Heart left ventricle (tissue), 16 donors: Measurements from ENCODE around the gene SNRNP35. TPM values are rescaled to one million over a fixed set of nuclear protein-coding genes. Genes with fewer than 3 reads are reported as not detected.

Experiments
- ATAC-seq, 4 donors: fragments of 200-7000 bp; cut with Tn5 transposase; one replicate each; pipeline ENCODE4 v1.9.1; 2020 to 2022; ENCODE audit warnings: moderate library complexity in 4 of 4, mild to moderate bottlenecking in 3 of 4, moderate number of reproducible peaks in 1 of 4
- DNase-seq, 5 donors: peaks; one replicate each; pipeline ENCODE4 v3.0.0-alpha.2; 2020
- H3K27ac ChIP-seq, 12 donors: fragments of 200-600 bp; sonication (generic) in 4 of 12; one replicate each; pipeline versions ENCODE4 v1.5.0 to v1.8.0; 2016 to 2022; ENCODE audit warnings: mild to moderate bottlenecking in 2 of 12
- H3K27me3 ChIP-seq, 9 donors: fragments of 200-600 bp; sonication (generic) in 2 of 9; one replicate each; pipeline versions ENCODE4 v1.5.1 to v1.8.0; 2016 to 2022; ENCODE audit warnings: mild to moderate bottlenecking in 3 of 9
- H3K36me3 ChIP-seq, 9 donors: fragments of 200-600 bp; sonication (generic) in 2 of 9; one replicate each; pipeline versions ENCODE4 v1.5.0 to v1.8.0; 2018 to 2022; ENCODE audit warnings: mild to moderate bottlenecking in 2 of 9
- H3K4me1 ChIP-seq, 12 donors: fragments of 200-600 bp; sonication (generic) in 4 of 12; one replicate each; pipeline versions ENCODE4 v1.5.0 to v1.8.0; 2016 to 2022; ENCODE audit warnings: mild to moderate bottlenecking in 3 of 12
- H3K4me3 ChIP-seq, 12 donors: fragments of 200-600 bp; sonication (generic) in 4 of 12; one replicate each; pipeline versions ENCODE4 v1.5.0 to v1.8.0; 2017 to 2022; ENCODE audit warnings: mild to moderate bottlenecking in 9 of 12, moderate library complexity in 4 of 12
- H3K9me3 ChIP-seq, 12 donors: fragments of 200-600 bp; sonication (generic) in 4 of 12; one replicate each; pipeline versions ENCODE4 v1.5.0 to v1.8.0; 2016 to 2022; ENCODE audit warnings: mild to moderate bottlenecking in 1 of 12
- POLR2A ChIP-seq, 2 donors: fragments of 450-650 bp; IDR thresholded peaks; one replicate each; pipeline ENCODE4 v1.6.1; 2017; ENCODE audit warnings: antibody characterized with exemption in 2 of 2, mild to moderate bottlenecking in 2 of 2, moderate library complexity in 2 of 2
- WGBS, 4 donors: extraction: QIAGEN DNeasy Blood & Tissue Kit in 2 of 4; methylation state at CpG; one replicate each; pipeline versions ENCODE4 v1.1.5 to v1.1.7; 2013 to 2018; 5-methylcytosine and 5-hydroxymethylcytosine counted together
- intact Hi-C, 10 donors: fragments of 100-400 bp; cut with DNase I; formaldehyde crosslinking; loops; one replicate each; pipeline versions ENCODE4 v1.11.1 to v1.14.2; 2022
- polyA plus RNA-seq, 2 donors: library from polyadenylated mRNA; stranded (reverse); fragments of 200-250 nt; gene quantifications; one replicate each; pipeline ENCODE4 v1.2.3, GENCODE V29; 2013
- total RNA-seq, 9 donors: library from RNA; depleted of rRNA in 2 of 9; stranded (reverse); fragments of >200 nt in 2 of 9; fragmentation: NEBNext Ultra II Directional in 3 of 9; extraction: Animal tissue kit (Norgen Biotek cat#: 25700) in 3 of 9; gene quantifications; one replicate each; pipeline versions ENCODE4 v1.1.0 to v1.2.4, GENCODE V29; 2016 to 2023
- TF ChIP-seq, protein P1 (sequence below), 12 donors: fragments of 200-600 bp; sonication (generic) in 4 of 12; IDR thresholded peaks; one replicate each; pipeline versions ENCODE4 v1.5.0 to v1.8.0; 2018 to 2022; ENCODE audit warnings: antibody characterized with exemption in 12 of 12, mild to moderate bottlenecking in 5 of 12
- donor health status: ischemic (EF 13 %, LVEDD 7.1; RV severe dilation, severe dysfunction).
- donor health status: healthy with polysubstance abuse.
- donor health status: DM: no; HTN: yes; CAD: no.
- donor health status: DM: no; HTN: no; CAD: no.
- donor health status: ischemic (EF 25% LVEDD 6.9; RV normal size, moderate dysfunction).
- donor health status: ischemic (EF 25% LVEDD 5.7; RV mildly dilated, moderate dysfunction).
- donor health status: healthy.
- donor health status: DM: yes; HTN: yes; CAD: no.
- donor health status: ischemic (EF 35%, LVEDD 5.7; RV mildly dilated, moderate dysfunction).
- donor health status: nonischemic (EF 11% LVEDD 7.7; RV severe dilation, severe dysfunction).
- donor health status: DM: yes; HTN: yes; CAD: no.
- donor health status: PGD.
- donor health status: ischemic (EF 29% LVEDD 5.4; RV normal size, mild dysfunction).
- donor health status: nonischemic (EF 23%, LVEDD 6.1; RV moderate dilation, normal function).

SNRNP35 gene
- total and polyA plus RNA-seq, 11 donors, result 18.5 to 72.8 (median 22.0) TPM

DNA sequence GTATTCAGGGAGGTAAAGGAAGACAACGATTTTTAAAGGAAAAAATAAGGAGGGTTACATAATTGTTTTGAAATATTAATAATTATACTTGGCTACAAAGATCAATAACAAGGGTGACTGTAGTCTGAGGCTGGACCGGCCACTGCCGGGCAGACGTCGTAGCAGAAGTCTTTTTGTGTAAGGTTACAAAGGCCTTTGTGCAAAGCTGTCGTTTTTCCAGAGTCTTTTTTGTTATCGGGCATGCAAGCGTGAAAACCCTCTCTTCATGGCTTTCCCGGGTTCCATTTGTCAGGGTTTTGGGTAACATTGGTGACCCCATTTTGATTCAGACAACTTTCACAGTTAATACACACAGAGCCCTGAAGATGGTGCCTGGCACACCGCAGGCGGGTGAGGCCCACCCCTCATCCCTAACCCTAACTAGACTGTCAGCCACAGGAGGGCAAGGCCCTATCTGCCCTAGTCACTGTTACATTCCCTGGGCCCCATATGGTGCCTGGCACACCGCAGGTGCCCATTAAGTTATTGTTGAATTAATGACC, 44.3 kb downstream of the SNRNP35 start:
- Histone ChIP-seq H3K27me3 (no peaks in the 10 kb centered on the region), H3K9me3 (no peaks in the 10 kb centered on the region), H3K4me3 (no peak overlapping the region), H3K36me3 (peaks cover 0 to 55% (median 28%) of the 10 kb centered on the region in 9 donors), H3K27ac (no peak overlapping the region), H3K4me1 (peaks cover 0 to 9% (median 0%) of the 10 kb centered on the region in 12 donors)
- no peak for TF ChIP-seq POLR2A (IDR thresholded peaks at IDR 0.05)
- TF ChIP-seq, protein P1, sequence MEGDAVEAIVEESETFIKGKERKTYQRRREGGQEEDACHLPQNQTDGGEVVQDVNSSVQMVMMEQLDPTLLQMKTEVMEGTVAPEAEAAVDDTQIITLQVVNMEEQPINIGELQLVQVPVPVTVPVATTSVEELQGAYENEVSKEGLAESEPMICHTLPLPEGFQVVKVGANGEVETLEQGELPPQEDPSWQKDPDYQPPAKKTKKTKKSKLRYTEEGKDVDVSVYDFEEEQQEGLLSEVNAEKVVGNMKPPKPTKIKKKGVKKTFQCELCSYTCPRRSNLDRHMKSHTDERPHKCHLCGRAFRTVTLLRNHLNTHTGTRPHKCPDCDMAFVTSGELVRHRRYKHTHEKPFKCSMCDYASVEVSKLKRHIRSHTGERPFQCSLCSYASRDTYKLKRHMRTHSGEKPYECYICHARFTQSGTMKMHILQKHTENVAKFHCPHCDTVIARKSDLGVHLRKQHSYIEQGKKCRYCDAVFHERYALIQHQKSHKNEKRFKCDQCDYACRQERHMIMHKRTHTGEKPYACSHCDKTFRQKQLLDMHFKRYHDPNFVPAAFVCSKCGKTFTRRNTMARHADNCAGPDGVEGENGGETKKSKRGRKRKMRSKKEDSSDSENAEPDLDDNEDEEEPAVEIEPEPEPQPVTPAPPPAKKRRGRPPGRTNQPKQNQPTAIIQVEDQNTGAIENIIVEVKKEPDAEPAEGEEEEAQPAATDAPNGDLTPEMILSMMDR (IDR thresholded peaks at IDR 0.05), result no peak
- WGBS, 4 donors, result 86 to 92% (median 89%) methylated on average over 12 of the region's 12 CpGs
- intact Hi-C loops, result no loop called here
- ATAC-seq, result no peak
- DNase-seq, result no peak

DNA sequence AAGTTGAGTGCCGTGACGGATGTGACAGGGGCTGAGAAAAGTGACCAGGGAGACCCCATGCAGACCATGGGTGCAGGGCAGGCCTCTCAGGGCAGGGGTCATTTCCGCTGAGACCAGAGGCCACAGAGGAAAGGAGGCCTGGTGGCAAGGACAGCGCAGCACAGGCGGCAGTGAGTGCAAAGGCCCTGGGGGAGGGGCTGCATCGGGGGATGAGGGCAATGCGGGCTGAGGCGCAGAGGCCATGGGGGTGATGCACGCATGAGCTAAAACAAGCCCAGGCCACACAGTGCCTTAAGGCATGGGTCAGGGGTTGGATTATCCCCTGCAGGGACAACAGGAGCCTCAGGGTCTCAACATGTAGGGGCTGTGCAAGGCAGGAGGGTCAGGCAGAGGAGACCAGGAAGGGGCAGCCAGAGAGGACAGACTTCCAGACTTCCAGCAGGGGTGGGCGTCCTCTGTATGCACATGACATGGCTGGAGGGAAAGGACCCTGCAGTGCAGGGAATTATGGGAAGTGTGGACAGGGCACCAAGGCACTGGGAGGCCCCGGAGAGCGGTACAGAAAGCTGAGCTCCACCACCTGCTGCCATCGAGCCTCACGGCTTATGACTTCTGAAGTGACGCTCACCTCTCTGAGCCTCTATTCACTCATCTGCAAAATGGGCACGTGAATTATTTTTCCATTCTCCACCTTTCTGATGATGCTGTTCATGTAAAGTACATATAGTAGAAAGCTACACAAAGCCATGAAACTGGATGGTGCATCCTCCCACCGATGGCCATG, 48.3 kb downstream of the SNRNP35 start:
- DNase-seq (no peak), ATAC-seq (no peak)
- 93 to 98% (median 96%) methylated on average over 15 to 17 of the region's 17 CpGs for WGBS, 4 donors
- H3K9me3 ChIP-seq, result no peaks in the 10 kb centered on the region
- no peaks in the 10 kb centered on the region for H3K27me3 ChIP-seq
- H3K36me3 ChIP-seq, result peaks cover 0 to 33% (median 10%) of the 10 kb centered on the region in 9 donors
- no peak for TF ChIP-seq POLR2A (IDR thresholded peaks at IDR 0.05)
- TF ChIP-seq, protein P1 (IDR thresholded peaks at IDR 0.05), result no peak
- H3K4me3 ChIP-seq, result no peak overlapping the region
- intact Hi-C loops, result no loop called here
- H3K4me1 ChIP-seq, result peaks cover 0 to 19% (median 8%) of the 10 kb centered on the region in 12 donors
- no peak overlapping the region for H3K27ac ChIP-seq

DNA sequence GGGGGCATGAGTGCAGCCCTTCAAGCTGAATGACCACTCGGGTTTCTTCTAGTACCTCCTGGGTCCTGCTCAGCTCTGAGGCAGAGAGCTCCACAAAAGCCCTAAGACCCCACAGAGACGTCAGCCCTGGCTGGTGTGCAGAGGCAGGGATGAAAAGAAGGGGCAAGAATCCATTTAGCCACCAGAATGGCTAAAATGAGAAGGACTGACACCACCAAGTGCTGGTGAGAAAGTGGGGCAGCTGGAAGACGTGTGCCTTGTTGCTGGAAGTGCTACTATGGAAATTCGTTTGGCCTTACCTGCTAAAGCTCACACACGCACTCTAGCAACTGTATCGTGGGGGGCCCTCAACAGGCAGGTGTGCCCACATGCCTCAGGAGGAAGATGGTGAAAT, 48.9 kb downstream of the SNRNP35 start:
- H3K9me3 ChIP-seq, result no peaks in the 10 kb centered on the region
- H3K36me3 ChIP-seq, result peaks cover 0 to 32% (median 10%) of the 10 kb centered on the region in 9 donors
- H3K4me1 ChIP-seq, result peaks cover 0 to 19% (median 8%) of the 10 kb centered on the region in 12 donors
- no peak overlapping the region for H3K4me3 ChIP-seq
- intact Hi-C loops, result no loop called here
- H3K27me3 ChIP-seq, result no peaks in the 10 kb centered on the region
- ATAC-seq, result no peak
- H3K27ac ChIP-seq, result no peak overlapping the region
- DNase-seq, result no peak
- TF ChIP-seq, protein P1 (IDR thresholded peaks at IDR 0.05), result no peak
- TF ChIP-seq POLR2A (IDR thresholded peaks at IDR 0.05), result no peak
- 96 to 97% (median 96%) methylated on average over 6 of the region's 6 CpGs for WGBS, 4 donors

DNA sequence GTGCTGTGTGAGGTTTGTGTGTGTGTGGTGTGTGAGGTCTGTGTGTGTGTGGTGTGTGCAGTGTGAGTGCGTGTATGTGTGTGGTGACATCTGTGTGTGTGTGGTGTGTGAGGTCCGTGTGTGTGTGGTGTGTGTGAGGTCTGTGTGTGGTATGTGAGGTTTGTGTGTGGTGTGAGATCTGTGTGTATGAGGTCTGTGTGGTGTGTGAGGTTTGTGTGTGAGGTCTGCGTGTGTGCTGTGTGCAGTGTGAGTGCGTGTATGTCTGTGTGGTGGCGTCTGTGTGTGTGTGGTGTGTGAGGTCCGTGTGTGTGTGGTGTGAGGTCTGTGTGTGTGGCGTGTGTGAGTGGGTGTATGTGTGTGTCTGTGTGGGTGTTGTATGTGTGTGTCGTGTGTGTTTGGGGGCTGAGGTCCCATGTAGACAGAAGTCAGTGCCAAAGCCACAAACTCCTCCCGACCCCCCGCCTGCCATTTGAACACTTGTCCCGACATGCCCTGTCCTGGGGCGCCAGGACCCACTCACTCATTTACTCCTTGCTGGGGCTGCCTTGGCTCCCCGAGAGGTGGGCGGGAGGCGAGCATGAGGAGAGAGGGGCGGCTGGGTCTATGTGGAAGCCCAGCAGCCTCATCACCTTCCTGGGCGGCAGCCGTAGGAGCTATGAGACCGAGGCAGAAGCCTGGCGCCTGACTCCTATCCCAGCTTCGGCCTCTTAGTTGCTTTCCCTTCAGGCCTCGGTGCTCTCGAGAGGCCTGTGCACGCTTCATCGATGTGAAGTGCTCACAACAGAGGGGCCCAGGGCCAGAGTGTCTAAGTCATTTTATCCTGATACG, 55.1 kb downstream of the SNRNP35 start:
- WGBS, 4 donors, result 70 to 81% (median 75%) methylated on average over 26 of the region's 26 CpGs
- H3K27ac ChIP-seq, result peak overlapping the region; percentile 17 to 77 (median 58)
- peak; percentile 7 to 50 (median 46) for ATAC-seq

More for the DNA sequence above, 55.1 kb downstream of the SNRNP35 start:
- H3K27me3 ChIP-seq, result no peaks in the 10 kb centered on the region
- H3K4me3 ChIP-seq, result no peak overlapping the region
- no peak for DNase-seq
- H3K4me1 ChIP-seq, result peaks cover 0 to 23% (median 8%) of the 10 kb centered on the region in 12 donors
- intact Hi-C loops, result no loop called here
- no peak for TF ChIP-seq POLR2A (IDR thresholded peaks at IDR 0.05)
- TF ChIP-seq, protein P1 (IDR thresholded peaks at IDR 0.05), result no peak
- no peaks in the 10 kb centered on the region for H3K9me3 ChIP-seq
- H3K36me3 ChIP-seq, result peaks cover 0 to 45% (median 27%) of the 10 kb centered on the region in 9 donors
